Chondrocyte (in vitro differentiated cells): ENCODE results near the gene KIF1C. TPM values are rescaled to one million over a fixed set of nuclear protein-coding genes. Genes with fewer than 3 reads are reported as not detected.
A peak's percentile ranks its signal among the peaks of the same experiment; 100 is the strongest.

Experiments used
- DNase-seq: peaks from one replicate; pipeline ENCODE4 v3.0.0; 2021; ENCODE audit warnings: mixed read lengths, low spot score
- H3K27ac Mint-ChIP-seq: one replicate; pipeline ENCODE4 v1.8.0; 2021; ENCODE audit warnings: mild to moderate bottlenecking, moderate library complexity, mixed read lengths; ENCODE audit not compliant: unreplicated experiment
- H3K27me3 Mint-ChIP-seq: 2 replicates; pipeline ENCODE4 v1.8.0; 2021; ENCODE audit warnings: low read depth, mixed read lengths
- H3K36me3 Mint-ChIP-seq: 2 replicates; pipeline ENCODE4 v1.8.0; 2021; ENCODE audit warnings: low read depth, mixed read lengths
- H3K4me1 Mint-ChIP-seq: 2 replicates; pipeline ENCODE4 v1.8.0; 2021; ENCODE audit warnings: low read depth, mild to moderate bottlenecking, mixed read lengths
- H3K4me3 Mint-ChIP-seq: one replicate; pipeline ENCODE4 v1.8.0; 2021; ENCODE audit warnings: mild to moderate bottlenecking, moderate library complexity, mixed read lengths; ENCODE audit not compliant: unreplicated experiment
- H3K9me3 Mint-ChIP-seq: 2 replicates; pipeline ENCODE4 v1.8.0; 2021; ENCODE audit warnings: low read depth, mixed read lengths
- CTCF ChIP-seq: fragments of 200-600 bp; sonication (generic); IDR thresholded peaks from 2 replicates; pipeline ENCODE4 v1.5.0; 2021; ENCODE audit warnings: antibody characterized with exemption, mild to moderate bottlenecking, moderate library complexity
- total RNA-seq: library from RNA; stranded (reverse); gene quantifications from 3 replicates; pipeline ENCODE4 v1.2.1, GENCODE V29; 2021

The KIF1C gene
- total RNA-seq, 1 donor from 2014 or later = 174 TPM

- Mint-ChIP-seq H3K9me3 (no peaks in the 10 kb centered on the region), H3K36me3 (peaks cover 6% of the 10 kb centered on the region), H3K27me3 (no peaks in the 10 kb centered on the region), H3K27ac (peak overlapping the region; percentile 78), H3K4me1 (peaks cover 34% of the 10 kb centered on the region), H3K4me3 (peak overlapping the region; percentile 88)
- DNase-seq = no peak
- no peak for TF ChIP-seq CTCF
Observed at GRCh38 chr17:4986403-4986802, 11.3 kb upstream of the KIF1C start.

GRCh38 chr17:4986951-4987766 is 10.6 kb upstream of the KIF1C start, which contains the start of gene CAMTA2:
CAMTA2 (minus strand) TSS chr17:4987675; CDS start chr17:4986222, 1,453 bp downstream.
- peak within 1 kb of the TSS; percentile 88 for H3K4me3 Mint-ChIP-seq
- peak; percentile 94 for TF ChIP-seq CTCF
- H3K4me1 Mint-ChIP-seq = peaks cover 34% of the 10 kb centered on the region
- no peak for DNase-seq
- peaks cover 6% of the 10 kb centered on the region for H3K36me3 Mint-ChIP-seq
- no peaks in the 10 kb centered on the region for H3K9me3 Mint-ChIP-seq
- no peaks in the 10 kb centered on the region for H3K27me3 Mint-ChIP-seq
- H3K27ac Mint-ChIP-seq = peak within 1 kb of the TSS; percentile 86

- Mint-ChIP-seq H3K9me3 (no peaks in the 10 kb centered on the region), H3K36me3 (no peaks in the 10 kb centered on the region), H3K4me1 (peaks cover 34% of the 10 kb centered on the region), H3K27ac (peak overlapping the region; percentile 86), H3K4me3 (peak overlapping the region; percentile 88), H3K27me3 (no peaks in the 10 kb centered on the region)
- TF ChIP-seq CTCF = no peak
- no peak for DNase-seq
Observed at GRCh38 chr17:4987767-4988567, 9.8 kb upstream of the KIF1C start.

- Mint-ChIP-seq H3K36me3 (no peaks in the 10 kb centered on the region), H3K4me3 (no peak overlapping the region), H3K9me3 (no peaks in the 10 kb centered on the region), H3K4me1 (peaks cover 12% of the 10 kb centered on the region), H3K27ac (no peak overlapping the region), H3K27me3 (no peaks in the 10 kb centered on the region)
- DNase-seq = no peak
- TF ChIP-seq CTCF = no peak
Observed at GRCh38 chr17:4994081-4994595, 3.6 kb upstream of the KIF1C start.
